ENCODE measurements around the gene DPP8.

DPP8 gene

GRCh38 chr15:65394280-65394789 lies 123.2 kb downstream of the DPP8 start:
- no peak overlapping the region for H3K4me2 ChIP-seq
- no peak overlapping the region for H3K4me3 ChIP-seq
- no peaks in the 10 kb centered on the region for H3K36me3 ChIP-seq
- no peak overlapping the region for H3K27ac ChIP-seq
- no peaks in the 10 kb centered on the region for H3K9me3 ChIP-seq (replicated peaks in 1 of 11)
- no peak for TF ChIP-seq Cebpa-rat (IDR thresholded peaks at IDR 0.05)
- no peak overlapping the region for H3K9ac ChIP-seq
- H3K27me3 ChIP-seq: peaks cover 14 to 31% (median 24%) of the 10 kb centered on the region in 11 experiments; a peak in 21 of 22 replicates
- H4K20me1 ChIP-seq: no peaks in the 10 kb centered on the region; a peak in 2 of 22 replicates
- no peaks in the 10 kb centered on the region for H3K4me1 ChIP-seq

- Histone ChIP-seq H4K20me1 (no peaks in the 10 kb centered on the region; a peak in 2 of 22 replicates), H3K9ac (no peak overlapping the region), H3K4me3 (no peak overlapping the region), H3K27me3 (peaks cover 14 to 31% (median 24%) of the 10 kb centered on the region in 11 experiments; a peak in 21 of 22 replicates), H3K4me2 (no peak overlapping the region), H3K27ac (no peak overlapping the region), H3K36me3 (no peaks in the 10 kb centered on the region), H3K9me3 (replicated peaks in 1 of 11) (no peaks in the 10 kb centered on the region), H3K4me1 (no peaks in the 10 kb centered on the region)
- no peak for TF ChIP-seq Cebpa-rat (IDR thresholded peaks at IDR 0.05)
Measured at GRCh38 chr15:65393557-65393956, 123.9 kb downstream of the DPP8 start.

- Histone ChIP-seq H3K9ac (no peak overlapping the region), H3K27ac (no peak overlapping the region), H3K27me3 (peaks cover 14 to 31% (median 24%) of the 10 kb centered on the region in 11 experiments; a peak in 21 of 22 replicates), H3K4me1 (no peaks in the 10 kb centered on the region), H3K4me2 (no peak overlapping the region), H4K20me1 (no peaks in the 10 kb centered on the region; a peak in 2 of 22 replicates), H3K9me3 (replicated peaks in 1 of 11) (no peaks in the 10 kb centered on the region), H3K4me3 (no peak overlapping the region), H3K36me3 (no peaks in the 10 kb centered on the region)
- no peak for TF ChIP-seq Cebpa-rat (IDR thresholded peaks at IDR 0.05)
Measured at GRCh38 chr15:65393091-65393490, 124.4 kb downstream of the DPP8 start.

Data from BLaER1 treated with 17β-estradiol and CSF1 and Interleukin-3, amounts not matched to agents 10 nM and 100 nM (cell line).